Keratinocyte (primary cell): ENCODE results near the gene PIM2. TPM values are rescaled to one million over a fixed set of nuclear protein-coding genes. Genes with fewer than 3 reads are reported as not detected.

Source experiments
- DNase-seq: peaks from one replicate; pipeline ENCODE4 v3.0.0-alpha.2; 2011; ENCODE audit warnings: low read depth, missing footprints, low spot score
- FAIRE-seq: peaks from 2 replicates; lab custom pipeline; 2011; peaks lifted over from hg19 to GRCh38; lab: Jason Lieb, UNC
- H2AFZ ChIP-seq: 2 replicates; pipeline ENCODE4 v1.6.0; 2012; ENCODE audit warnings: low read length, control low read depth, inconsistent platforms; ENCODE audit not compliant: control insufficient read depth
- H3K27ac ChIP-seq: 2 replicates; pipeline ENCODE4 v1.5.1; 2011; ENCODE audit warnings: low read length; ENCODE audit not compliant: control insufficient read depth, insufficient read depth
- H3K27me3 ChIP-seq: 3 replicates; pipeline ENCODE4 v1.6.0; 2011; ENCODE audit warnings: low read length; ENCODE audit not compliant: control insufficient read depth, insufficient read depth; ENCODE audit errors: extremely low read depth
- H3K36me3 ChIP-seq, 2 experiments: 2 replicates in 1 of 2; 3 replicates in 1 of 2; pipeline ENCODE4 v1.5.1; 2011; ENCODE audit warnings: low read length in 2 of 2, mild to moderate bottlenecking in 1 of 2; ENCODE audit not compliant: control insufficient read depth in 2 of 2, insufficient read depth in 2 of 2; ENCODE audit errors: extremely low read depth in 1 of 2
- H3K4me1 ChIP-seq: 3 replicates; pipeline ENCODE4 v1.5.1; 2011; ENCODE audit warnings: low read length; ENCODE audit not compliant: control insufficient read depth, insufficient read depth; ENCODE audit errors: extremely low read depth
- H3K4me2 ChIP-seq: 3 replicates; pipeline ENCODE4 v1.6.0; 2011; ENCODE audit warnings: low read depth, low read length; ENCODE audit not compliant: control insufficient read depth, insufficient read depth; ENCODE audit errors: extremely low read depth
- H3K4me3 ChIP-seq, 3 experiments: fragments of 200-600 bp in 1 of 3; sonication (generic) in 1 of 3; 2 replicates in 2 of 3; 3 replicates in 1 of 3; pipeline ENCODE4 v1.5.1; 2011 to 2016; ENCODE audit warnings: low read length in 3 of 3, mild to moderate bottlenecking in 3 of 3, control low read depth in 2 of 3, inconsistent platforms in 1 of 3, low read depth in 1 of 3, mixed read lengths in 1 of 3, mixed run types in 1 of 3, moderate library complexity in 1 of 3; ENCODE audit not compliant: control insufficient read depth in 2 of 3, insufficient read depth in 2 of 3; ENCODE audit errors: extremely low read depth in 1 of 3
- H3K79me2 ChIP-seq: 2 replicates; pipeline ENCODE4 v1.6.0; 2012; ENCODE audit warnings: low read length; ENCODE audit not compliant: control insufficient read depth, insufficient read depth
- H3K9ac ChIP-seq: 3 replicates; pipeline ENCODE4 v1.6.0; 2011; ENCODE audit warnings: low read length; ENCODE audit not compliant: control insufficient read depth, insufficient read depth; ENCODE audit errors: extremely low read depth
- H3K9me1 ChIP-seq: 3 replicates; pipeline ENCODE4 v1.6.0; 2011; ENCODE audit warnings: low read length; ENCODE audit not compliant: control insufficient read depth, insufficient read depth; ENCODE audit errors: extremely low read depth
- H3K9me3 ChIP-seq: 2 replicates; pipeline ENCODE4 v1.5.1; 2012; ENCODE audit warnings: low read depth, low read length; ENCODE audit not compliant: control insufficient read depth
- H4K20me1 ChIP-seq: 3 replicates; pipeline ENCODE4 v1.6.0; 2011; ENCODE audit warnings: low read length; ENCODE audit not compliant: control insufficient read depth, insufficient read depth; ENCODE audit errors: extremely low read depth
- CTCF ChIP-seq, 3 experiments: IDR thresholded peaks in 1 of 3; conservative IDR thresholded peaks in 1 of 3; optimal IDR thresholded peaks in 1 of 3; 2 replicates in 2 of 3; 3 replicates in 1 of 3; pipeline versions ENCODE3 to v1.5.1; 2011; ENCODE audit warnings: low read length in 3 of 3, mild to moderate bottlenecking in 3 of 3, moderate library complexity in 2 of 3, control low read depth in 1 of 3, inconsistent platforms in 1 of 3; ENCODE audit not compliant: insufficient read depth in 2 of 3; ENCODE audit errors: extremely low read depth in 1 of 3
- EZH2 ChIP-seq: IDR thresholded peaks from one replicate; pipeline ENCODE4 v1.6.1; 2012; ENCODE audit warnings: inconsistent platforms, mild to moderate bottlenecking, low read length, moderate library complexity
- dilution Hi-C: fragments of 300-500 bp; cut with MboI; formaldehyde crosslinking; loops from one replicate; pipeline ENCODE4 v1.7.0; 2020; ENCODE audit warnings: low sequenced_read_pairs; ENCODE audit not compliant: extremely low pct_ligation_motif_present
- polyA plus RNA-seq, 5 experiments: library from polyadenylated mRNA; depleted of rRNA in 3 of 5; stranded (reverse) in 3 of 5; stranded (forward) in 1 of 5; unstranded in 1 of 5; fragments of >200 nt; gene quantifications; 1 replicate in 1 of 5; 2 replicates in 3 of 5; 3 replicates in 1 of 5; pipeline versions ENCODE4 v1.2.1 to v1.2.3, GENCODE V29; 2011 to 2012; ENCODE audit warnings: missing spikeins in 2 of 5, low read depth in 1 of 5, low replicate concordance in 1 of 5

PIM2 gene
- polyA plus RNA-seq, 1 donor (not counting 4 experiments of a cell fraction or from before 2014, with no cell fraction given): 9.9 TPM

- peak within 1 kb of the TSS; percentile 67 for H3K4me2 ChIP-seq
Measured at GRCh38 chrX:48911412-48912182, 7.2 kb downstream of the PIM2 start, which contains the start of gene SLC35A2. Gene SLC35A2 (minus strand): TSS chrX:48911646. CDS start chrX:48911636, 10 bp downstream.

GRCh38 chrX:48910926-48911411 lies 7.9 kb downstream of the PIM2 start:
- Histone ChIP-seq H3K9me1 (no peaks in the 10 kb centered on the region), H3K4me2 (peak overlapping the region; percentile 67), H3K4me3 (peak overlapping the region; percentile 63 to 91 (median 74)), H3K79me2 (peaks cover 31% of the 10 kb centered on the region), H3K27ac (peak overlapping the region; percentile 89), H3K27me3 (no peaks in the 10 kb centered on the region), H3K4me1 (peaks cover 7% of the 10 kb centered on the region), H3K9ac (peak overlapping the region; percentile 87), H3K9me3 (peaks cover 3% of the 10 kb centered on the region), H4K20me1 (no peaks in the 10 kb centered on the region), H3K36me3 (peaks cover 8 to 13% of the 10 kb centered on the region in 2 experiments), H2AFZ (peak overlapping the region; percentile 30)
- TF ChIP-seq CTCF (optimal IDR thresholded peaks at IDR 0.05 in 1 of 3, IDR thresholded peaks at IDR 0.05 in 1 of 3, conservative IDR thresholded peaks at IDR 0.05 in 1 of 3; ENCODE audit: extremely low read depth in 1 of 3, insufficient read depth in 2 of 3, low read length in 3 of 3) (no peak), EZH2 (no peak)
- FAIRE-seq: no peak
- no peak for DNase-seq
- dilution Hi-C loops: no loop called here

More at GRCh38 chrX:48911412-48912182, 7.2 kb downstream of the PIM2 start, which contains the start of gene SLC35A2:
- H3K27ac ChIP-seq: peak within 1 kb of the TSS; percentile 89
- peak within 1 kb of the TSS; percentile 63 to 91 (median 74) for H3K4me3 ChIP-seq
- FAIRE-seq (no peak), DNase-seq (no peak)
- H3K9me3 ChIP-seq: peaks cover 3% of the 10 kb centered on the region
- H2AFZ ChIP-seq: peak within 1 kb of the TSS; percentile 73
- no peaks in the 10 kb centered on the region for H4K20me1 ChIP-seq
- dilution Hi-C loops: no loop called here
- H3K4me1 ChIP-seq: peaks cover 7% of the 10 kb centered on the region
- peaks cover 29% of the 10 kb centered on the region for H3K79me2 ChIP-seq
- H3K9ac ChIP-seq: peak within 1 kb of the TSS; percentile 87
- TF ChIP-seq CTCF (optimal IDR thresholded peaks at IDR 0.05 in 1 of 3, IDR thresholded peaks at IDR 0.05 in 1 of 3, conservative IDR thresholded peaks at IDR 0.05 in 1 of 3; ENCODE audit: extremely low read depth in 1 of 3, insufficient read depth in 2 of 3, low read length in 3 of 3) (no peak), EZH2 (no peak)
- H3K36me3 ChIP-seq: peaks cover 6 to 10% of the 10 kb centered on the region in 2 experiments
- no peaks in the 10 kb centered on the region for H3K9me1 ChIP-seq
- no peaks in the 10 kb centered on the region for H3K27me3 ChIP-seq
